HepG2 (cell line): ENCODE measurements around the gene PET100. TPM values are rescaled to one million over a fixed set of nuclear protein-coding genes. Genes with fewer than 3 reads are reported as not detected.

ENCODE experiments used
- ATF3 ChIP-seq: sonication (generic); formaldehyde crosslinking; IDR thresholded peaks from 2 replicates; pipeline ENCODE4 v1.4.0; 2020; ENCODE audit warnings: missing genetic modification reagents
- FOXP4 ChIP-seq: sonication (generic); formaldehyde crosslinking; IDR thresholded peaks from 2 replicates; pipeline ENCODE4 v1.4.0; 2020; ENCODE audit warnings: missing genetic modification reagents
- MTA1 ChIP-seq: sonication (generic); formaldehyde crosslinking; IDR thresholded peaks from 2 replicates; pipeline ENCODE4 v1.4.0; 2020; ENCODE audit warnings: missing genetic modification reagents, mild to moderate bottlenecking, borderline replicate concordance
- NFKB2 ChIP-seq: sonication (generic); formaldehyde crosslinking; IDR thresholded peaks from 2 replicates; pipeline ENCODE4 v1.4.0; 2020; ENCODE audit warnings: missing genetic modification reagents, borderline replicate concordance
- NR2F1 ChIP-seq, 2 experiments: fragments of 450-650 bp in 1 of 2; formaldehyde crosslinking in 1 of 2; IDR thresholded peaks; 2 replicates each; pipeline versions ENCODE4 v1.5.0 to v1.6.1; 2016 to 2020; ENCODE audit warnings: mild to moderate bottlenecking in 1 of 2, missing compliant biosample characterization in 1 of 2, missing genetic modification reagents in 1 of 2, moderate library complexity in 1 of 2
- RNF2 ChIP-seq: fragments of 450-650 bp; conservative IDR thresholded peaks from 2 replicates; pipeline ENCODE4 v1.6.1; 2016; ENCODE audit warnings: low read depth
- SKI ChIP-seq: fragments of 450-650 bp; IDR thresholded peaks from one replicate; pipeline ENCODE4 v1.6.1; 2018; ENCODE audit warnings: mild to moderate bottlenecking; ENCODE audit not compliant: partially characterized antibody
- SOX5 ChIP-seq: IDR thresholded peaks from 2 replicates; pipeline ENCODE4 v1.6.1; 2016; ENCODE audit warnings: borderline replicate concordance
- XBP1 ChIP-seq: sonication (generic); formaldehyde crosslinking; IDR thresholded peaks from 2 replicates; pipeline ENCODE4 v1.5.0; 2020; ENCODE audit warnings: missing genetic modification reagents
- ZBTB1 ChIP-seq: sonication (generic); formaldehyde crosslinking; IDR thresholded peaks from 2 replicates; pipeline ENCODE4 v1.4.0; 2020; ENCODE audit warnings: missing genetic modification reagents, borderline replicate concordance
- ZFP1 ChIP-seq: IDR thresholded peaks from 2 replicates; pipeline ENCODE4 v1.6.1; 2016
- ZNF17 ChIP-seq: sonication (generic); formaldehyde crosslinking; IDR thresholded peaks from 2 replicates; pipeline ENCODE4 v1.5.0; 2020; ENCODE audit warnings: mild to moderate bottlenecking, missing genetic modification reagents
- ZNF333 ChIP-seq: sonication (generic); formaldehyde crosslinking; IDR thresholded peaks from 2 replicates; pipeline ENCODE4 v1.4.0; 2020; ENCODE audit warnings: mild to moderate bottlenecking, missing genetic modification reagents, borderline replicate concordance
- ZNF343 ChIP-seq: sonication (generic); formaldehyde crosslinking; IDR thresholded peaks from 2 replicates; pipeline ENCODE4 v1.4.0; 2020; ENCODE audit warnings: mild to moderate bottlenecking, missing genetic modification reagents
- ZNF710 ChIP-seq: sonication (generic); formaldehyde crosslinking; IDR thresholded peaks from 2 replicates; pipeline ENCODE4 v1.5.0; 2020; ENCODE audit warnings: mild to moderate bottlenecking, missing genetic modification reagents, borderline replicate concordance
- polyA plus RNA-seq, 8 experiments: library from polyadenylated mRNA; depleted of rRNA in 3 of 8; stranded (reverse) in 7 of 8; unstranded in 1 of 8; fragments of >200 nt; fragmentation: Illumina TruSeq in 4 of 8; extraction: Trizol in 4 of 8; gene quantifications; 2 replicates each; pipeline versions ENCODE4 v1.2.1 to v1.2.3, GENCODE V29; 2011 to 2016; ENCODE audit warnings: low read depth in 4 of 8, missing spikeins in 1 of 8, mixed read lengths in 1 of 8; ENCODE audit not compliant: insufficient read depth in 1 of 8
- total RNA-seq, 5 experiments: library from RNA; depleted of rRNA; stranded (reverse); fragments of >200 nt; fragmentation: Illumina TruSeq; extraction: Trizol; gene quantifications; 2 replicates each; pipeline ENCODE4 v1.2.3, GENCODE V29; 2016; ENCODE audit warnings: low read depth in 1 of 5
- TF ChIP-seq, protein P1 (sequence below): sonication (generic); formaldehyde crosslinking; IDR thresholded peaks from 2 replicates; pipeline ENCODE4 v1.5.0; 2020; ENCODE audit warnings: mild to moderate bottlenecking, missing genetic modification reagents, moderate library complexity
- TF ChIP-seq, protein P2 (sequence below): sonication (generic); formaldehyde crosslinking; IDR thresholded peaks from 2 replicates; pipeline ENCODE4 v1.9.0; 2021; ENCODE audit warnings: missing genetic modification reagents, borderline replicate concordance
- TF ChIP-seq, protein P3 (sequence below): sonication (generic); formaldehyde crosslinking; IDR thresholded peaks from 2 replicates; pipeline ENCODE4 v1.8.0; 2022; ENCODE audit warnings: missing genetic modification reagents, mild to moderate bottlenecking, inconsistent platforms, borderline replicate concordance

Gene PET100
- total and polyA plus RNA-seq, 2 of the 13 experiments (the other 11 are each of a cell fraction or from before 2014, with no cell fraction given) = 22.3 to 66.5 TPM

DNA sequence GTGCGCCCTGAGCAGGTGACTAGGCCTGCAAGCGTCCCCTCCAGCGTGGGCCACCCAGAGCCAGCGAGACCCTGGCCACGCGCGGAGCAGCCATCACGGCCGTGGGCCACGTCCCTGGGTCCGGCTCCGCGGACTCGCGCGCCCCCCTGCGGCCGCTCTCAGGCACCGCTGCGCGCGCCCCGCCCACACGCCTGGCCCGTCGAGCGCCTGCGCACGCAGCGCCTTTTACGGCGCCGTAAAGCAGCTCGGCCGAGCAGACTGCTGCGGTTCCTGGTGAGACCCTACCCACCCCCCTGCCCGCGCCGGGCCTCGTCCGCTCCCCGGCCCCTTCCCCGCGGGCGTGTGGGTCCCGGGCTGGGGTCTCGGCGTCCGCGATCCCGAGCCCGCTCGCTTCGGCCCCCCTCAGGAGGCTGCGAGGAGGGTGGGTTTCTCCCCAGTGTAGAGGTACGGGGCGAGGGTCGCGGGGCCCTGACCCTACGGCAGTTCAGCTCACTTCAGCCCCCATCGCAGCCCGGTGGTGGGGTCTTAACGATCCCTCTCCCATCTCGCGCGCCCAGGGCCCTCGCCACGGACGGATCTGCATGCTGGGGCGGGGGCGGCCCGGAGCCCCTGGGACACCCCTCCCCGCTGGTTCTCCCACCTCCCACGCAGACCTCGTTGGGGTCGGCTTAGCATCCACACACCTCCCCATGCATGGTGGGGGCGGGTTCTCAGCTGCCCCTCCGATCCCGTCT, 51.2 kb downstream of the PET100 start, which contains the start of gene TRAPPC5 (continued):
- TF ChIP-seq SKI (peak; percentile 65), ZNF343 (CRISPR knock-in tag) (peak; percentile 75; the same call in 1 of the 2 replicates), ZNF710 (CRISPR knock-in tag) (0 out of 2 replicates have a peak, but pooled peaks have one; percentile 6), FOXP4 (no peak), ATF3 (CRISPR knock-in tag) (no peak), RNF2 (no peak), ZNF17 (CRISPR knock-in tag) (no peak), ZBTB1 (CRISPR knock-in tag) (no peak), NR2F1 (CRISPR knock-in tag; IDR thresholded peaks at IDR 0.05) (no peak; a peak in 1 of 4 replicates), ZFP1 (no peak), NFKB2 (CRISPR knock-in tag) (no peak), MTA1 (peak; percentile 67; the same call in 1 of the 2 replicates), ZNF333 (no peak), SOX5 (CRISPR knock-in tag) (no peak; the same call in 1 of the 2 replicates), XBP1 (CRISPR knock-in tag) (no peak)
- TF ChIP-seq, protein P1, sequence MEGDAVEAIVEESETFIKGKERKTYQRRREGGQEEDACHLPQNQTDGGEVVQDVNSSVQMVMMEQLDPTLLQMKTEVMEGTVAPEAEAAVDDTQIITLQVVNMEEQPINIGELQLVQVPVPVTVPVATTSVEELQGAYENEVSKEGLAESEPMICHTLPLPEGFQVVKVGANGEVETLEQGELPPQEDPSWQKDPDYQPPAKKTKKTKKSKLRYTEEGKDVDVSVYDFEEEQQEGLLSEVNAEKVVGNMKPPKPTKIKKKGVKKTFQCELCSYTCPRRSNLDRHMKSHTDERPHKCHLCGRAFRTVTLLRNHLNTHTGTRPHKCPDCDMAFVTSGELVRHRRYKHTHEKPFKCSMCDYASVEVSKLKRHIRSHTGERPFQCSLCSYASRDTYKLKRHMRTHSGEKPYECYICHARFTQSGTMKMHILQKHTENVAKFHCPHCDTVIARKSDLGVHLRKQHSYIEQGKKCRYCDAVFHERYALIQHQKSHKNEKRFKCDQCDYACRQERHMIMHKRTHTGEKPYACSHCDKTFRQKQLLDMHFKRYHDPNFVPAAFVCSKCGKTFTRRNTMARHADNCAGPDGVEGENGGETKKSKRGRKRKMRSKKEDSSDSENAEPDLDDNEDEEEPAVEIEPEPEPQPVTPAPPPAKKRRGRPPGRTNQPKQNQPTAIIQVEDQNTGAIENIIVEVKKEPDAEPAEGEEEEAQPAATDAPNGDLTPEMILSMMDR = peak; percentile 90
- TF ChIP-seq, protein P2, sequence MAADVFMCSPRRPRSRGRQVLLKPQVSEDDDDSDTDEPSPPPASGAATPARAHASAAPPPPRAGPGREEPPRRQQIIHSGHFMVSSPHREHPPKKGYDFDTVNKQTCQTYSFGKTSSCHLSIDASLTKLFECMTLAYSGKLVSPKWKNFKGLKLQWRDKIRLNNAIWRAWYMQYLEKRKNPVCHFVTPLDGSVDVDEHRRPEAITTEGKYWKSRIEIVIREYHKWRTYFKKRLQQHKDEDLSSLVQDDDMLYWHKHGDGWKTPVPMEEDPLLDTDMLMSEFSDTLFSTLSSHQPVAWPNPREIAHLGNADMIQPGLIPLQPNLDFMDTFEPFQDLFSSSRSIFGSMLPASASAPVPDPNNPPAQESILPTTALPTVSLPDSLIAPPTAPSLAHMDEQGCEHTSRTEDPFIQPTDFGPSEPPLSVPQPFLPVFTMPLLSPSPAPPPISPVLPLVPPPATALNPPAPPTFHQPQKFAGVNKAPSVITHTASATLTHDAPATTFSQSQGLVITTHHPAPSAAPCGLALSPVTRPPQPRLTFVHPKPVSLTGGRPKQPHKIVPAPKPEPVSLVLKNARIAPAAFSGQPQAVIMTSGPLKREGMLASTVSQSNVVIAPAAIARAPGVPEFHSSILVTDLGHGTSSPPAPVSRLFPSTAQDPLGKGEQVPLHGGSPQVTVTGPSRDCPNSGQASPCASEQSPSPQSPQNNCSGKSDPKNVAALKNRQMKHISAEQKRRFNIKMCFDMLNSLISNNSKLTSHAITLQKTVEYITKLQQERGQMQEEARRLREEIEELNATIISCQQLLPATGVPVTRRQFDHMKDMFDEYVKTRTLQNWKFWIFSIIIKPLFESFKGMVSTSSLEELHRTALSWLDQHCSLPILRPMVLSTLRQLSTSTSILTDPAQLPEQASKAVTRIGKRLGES (CRISPR knock-in tag) = no peak
- TF ChIP-seq, protein P3, sequence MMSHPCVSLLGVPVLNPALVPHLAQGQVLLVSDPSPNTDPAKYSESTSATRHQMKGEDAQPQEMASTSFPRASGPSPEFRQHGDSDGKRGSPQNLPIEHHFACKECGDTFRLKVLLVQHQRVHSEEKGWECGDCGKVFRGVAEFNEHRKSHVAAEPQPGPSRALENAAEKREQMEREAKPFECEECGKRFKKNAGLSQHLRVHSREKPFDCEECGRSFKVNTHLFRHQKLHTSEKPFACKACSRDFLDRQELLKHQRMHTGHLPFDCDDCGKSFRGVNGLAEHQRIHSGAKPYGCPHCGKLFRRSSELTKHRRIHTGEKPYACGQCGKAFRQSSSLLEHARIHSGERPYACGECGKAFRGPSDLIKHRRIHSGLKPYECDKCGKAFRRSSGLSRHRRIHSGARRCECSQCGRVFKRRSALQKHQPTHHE (CRISPR knock-in tag) = no peak
